ENCODE measurements around the gene KHNYN. TPM values are rescaled to one million over a fixed set of nuclear protein-coding genes. Genes with fewer than 3 reads are reported as not detected.

KHNYN gene
- total and polyA plus RNA-seq, 2 of the 8 experiments (the other 6 are each of a cell fraction or from before 2014, with no cell fraction given) = 7.6 to 22.3 TPM

GRCh38 chr14:24403294-24403998, 26.3 kb upstream of the KHNYN start:
- H3K4ac ChIP-seq (replicated peaks; ENCODE audit: insufficient read length, low read depth, low read length) = no peak overlapping the region
- peaks cover 10% of the 10 kb centered on the region; the same call in 1 of the 2 replicates for H3K23me2 ChIP-seq (ENCODE audit: low read depth, low read length)
- H2BK15ac ChIP-seq (ENCODE audit: low read length) = no peak overlapping the region
- H3K9ac ChIP-seq (replicated peaks in 1 of 4; ENCODE audit: extremely low read depth in 1 of 4, low read depth in 3 of 4, low read length in 3 of 4) = no peak overlapping the region
- H2BK120ac ChIP-seq (replicated peaks; ENCODE audit: low read depth, low read length) = no peak overlapping the region
- WGBS, 2 experiments (ENCODE audit: extremely low coverage in 1 of 2, insufficient coverage in 1 of 2, insufficient read length in 1 of 2, insufficient replicate concordance in 2 of 2, low coverage in 1 of 2, low lambda C conversion rate in 2 of 2, missing lambda C conversion rate in 1 of 2) = 87% methylated on average over 7 of the region's 7 CpGs; no CpG with 5 or more reads in 1 of the 2 experiments
- H4K91ac ChIP-seq (replicated peaks; ENCODE audit: insufficient read length, low read length) = no peak overlapping the region
- CTCF ChIA-PET (ENCODE audit: partially characterized antibody) = interaction anchor here (1.0 to 10.7 kb wide), 6 partner anchors 9 to 37 kb away, joined by 4 to 69 read pairs (median 8); no protein-coding TSS in a partner anchor
- POLR2A ChIA-PET (ENCODE audit: partially characterized antibody) = interaction anchor here (1.8 to 2.3 kb wide), 2 partner anchors 9 to 26 kb away, joined by 4 to 5 read pairs; no protein-coding TSS in a partner anchor
- H2BK5ac ChIP-seq (ENCODE audit: low read depth, low read length) = no peak overlapping the region
- no peak overlapping the region for H2AK5ac ChIP-seq (ENCODE audit: low read depth, low read length)
- H4K8ac ChIP-seq (ENCODE audit: extremely low read depth, insufficient read depth, low read length) = no peak overlapping the region
- no peak overlapping the region for H2BK12ac ChIP-seq (ENCODE audit: low read depth, low read length)
- H3K79me1 ChIP-seq (ENCODE audit: low read depth, low read length) = peaks cover 3% of the 10 kb centered on the region; the same call in 1 of the 2 replicates
- no peak overlapping the region for H3K23ac ChIP-seq (ENCODE audit: insufficient read length)
- H3K14ac ChIP-seq (ENCODE audit: insufficient read length) = no peak overlapping the region
- no peak overlapping the region for H2BK20ac ChIP-seq (ENCODE audit: low read length)
- FAIRE-seq (no peak), DNase-seq (ENCODE audit: low read depth in 1 of 2, low spot score in 2 of 2) (no peak)
- H3K36me3 ChIP-seq (ENCODE audit: control insufficient read depth in 2 of 4, insufficient read depth in 4 of 4, low read length in 3 of 4) = no peaks in the 10 kb centered on the region; a peak in 1 of 8 replicates
- H3K79me2 ChIP-seq (ENCODE audit: control insufficient read depth in 1 of 2, insufficient read depth in 2 of 2, low read length in 2 of 2) = no peaks in the 10 kb centered on the region
- H4K5ac ChIP-seq (ENCODE audit: insufficient read length, low read depth, low read length) = no peak overlapping the region
- no peak overlapping the region for H3K4me3 ChIP-seq (ENCODE audit: extremely low read depth in 1 of 4, insufficient read depth in 2 of 4, low read depth in 3 of 4, low read length in 4 of 4)
- H2AFZ ChIP-seq (ENCODE audit: low read length) = no peak overlapping the region
- no peak overlapping the region for H3K4me2 ChIP-seq (ENCODE audit: insufficient read depth in 1 of 2, low read depth in 2 of 2, low read length in 2 of 2)
- no peak overlapping the region for H3K18ac ChIP-seq (ENCODE audit: extremely low read depth, low read length)
- no peaks in the 10 kb centered on the region for H3K9me3 ChIP-seq (ENCODE audit: insufficient read depth in 2 of 2, low read depth in 1 of 2, low read length in 1 of 2)
- peaks cover 0 to 6% (median 4%) of the 10 kb centered on the region in 4 experiments; a peak in 4 of 7 replicates for H3K4me1 ChIP-seq (replicated peaks in 1 of 4; ENCODE audit: control insufficient read depth in 3 of 4, insufficient read depth in 4 of 4, low read length in 3 of 4)
- no peak overlapping the region for H3K27ac ChIP-seq (ENCODE audit: low read depth, low read length)
- no peak overlapping the region for H3K56ac ChIP-seq (replicated peaks; ENCODE audit: insufficient read length, low read depth, low read length)
- H4K20me1 ChIP-seq (replicated peaks in 1 of 2; ENCODE audit: control insufficient read depth in 1 of 2, insufficient read depth in 2 of 2, low read length in 2 of 2) = peaks cover 0 to 2% of the 10 kb centered on the region in 2 experiments
- no peaks in the 10 kb centered on the region for H3K27me3 ChIP-seq (replicated peaks in 1 of 4; ENCODE audit: control insufficient read depth in 3 of 4, extremely low read depth in 1 of 4, insufficient read depth in 3 of 4, low read length in 3 of 4)
- TF ChIP-seq ASH2L (IDR thresholded peaks at IDR 0.05; ENCODE audit: low read length) = no peak
- peak; percentile 35; the same call in 1 of the 2 replicates for TF ChIP-seq MAFK (IDR thresholded peaks at IDR 0.05; ENCODE audit: low read depth, low read length)
- no peak for TF ChIP-seq RFX5 (IDR thresholded peaks at IDR 0.05; ENCODE audit: borderline replicate concordance, low read depth, low read length)
- no peak for TF ChIP-seq SIN3A (conservative IDR thresholded peaks at IDR 0.05 in 1 of 2, IDR thresholded peaks at IDR 0.05 in 1 of 2; ENCODE audit: low read depth in 1 of 2, low read length in 2 of 2)
- no peak for TF ChIP-seq BRCA1 (IDR thresholded peaks at IDR 0.05; ENCODE audit: low read depth, low read length)
- TF ChIP-seq TBP (IDR thresholded peaks at IDR 0.05; ENCODE audit: low read depth, low read length) = no peak
- TF ChIP-seq MAX (IDR thresholded peaks at IDR 0.05) = no peak
- TF ChIP-seq ATF3 (IDR thresholded peaks at IDR 0.05; ENCODE audit: insufficient read depth, low read depth, low read length) = no peak
